NOMO-1 treated with DMSO at 0.1 percent for 48 hours (cell line): ENCODE results near the gene IL22RA2.
"Not testable (repeated sequence)": the region's sequence is repeated elsewhere in the genome, so short reads cannot be mapped to it uniquely, and the experiment has no call there.

ENCODE experiments used
- DNase-seq: peaks from one replicate; lab custom pipeline; 2025; ENCODE audit not compliant: unreplicated experiment; lab: John Stamatoyannopoulos, UW

The IL22RA2 gene, protein sequence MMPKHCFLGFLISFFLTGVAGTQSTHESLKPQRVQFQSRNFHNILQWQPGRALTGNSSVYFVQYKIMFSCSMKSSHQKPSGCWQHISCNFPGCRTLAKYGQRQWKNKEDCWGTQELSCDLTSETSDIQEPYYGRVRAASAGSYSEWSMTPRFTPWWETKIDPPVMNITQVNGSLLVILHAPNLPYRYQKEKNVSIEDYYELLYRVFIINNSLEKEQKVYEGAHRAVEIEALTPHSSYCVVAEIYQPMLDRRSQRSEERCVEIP

DNA sequence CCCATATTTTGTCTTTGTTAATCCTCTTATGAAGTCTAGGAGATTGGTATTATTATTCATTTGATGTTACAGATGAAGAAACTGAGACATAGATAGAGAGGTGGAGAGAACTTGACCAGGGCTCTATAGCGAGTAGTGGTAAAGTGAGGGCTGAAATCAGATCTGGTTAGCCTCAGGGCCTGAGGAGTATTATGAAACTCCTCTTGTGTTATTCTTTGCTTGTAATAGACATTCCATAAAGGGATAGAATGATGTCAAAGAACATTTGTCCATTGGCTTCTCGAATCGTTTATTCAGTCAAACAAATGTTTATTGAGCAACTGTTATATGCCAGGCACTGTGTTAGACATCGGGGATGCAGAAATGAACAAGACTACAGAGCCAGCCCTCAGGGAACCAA lies at the start of gene IL22RA2:
Gene IL22RA2, minus strand, starts transcription at position 144 of the 400 bp plus-strand sequence. CDS start 11,895 bp downstream, outside the sequence.
- no peak for DNase-seq

DNA sequence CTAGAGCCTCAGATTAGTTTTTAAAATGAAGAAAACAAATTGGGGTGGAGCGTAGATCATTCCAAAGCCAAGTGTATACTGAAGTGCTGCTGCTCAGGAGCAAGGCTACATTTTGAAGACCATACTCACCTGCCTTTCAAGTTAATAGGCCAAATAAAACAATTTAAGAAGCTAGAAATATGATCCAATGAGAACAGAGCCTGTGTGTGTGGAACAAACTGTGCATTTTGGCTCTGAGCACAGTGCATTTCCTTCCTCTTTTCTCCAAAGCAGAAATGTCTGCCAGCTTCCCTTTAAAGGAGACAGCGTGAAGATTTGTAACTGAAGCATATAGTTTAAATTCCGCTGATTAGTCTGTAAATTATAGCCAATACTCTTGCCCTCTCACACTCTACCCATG lies 48.9 kb upstream of the IL22RA2 start:
- DNase-seq: peak; percentile 92

DNA sequence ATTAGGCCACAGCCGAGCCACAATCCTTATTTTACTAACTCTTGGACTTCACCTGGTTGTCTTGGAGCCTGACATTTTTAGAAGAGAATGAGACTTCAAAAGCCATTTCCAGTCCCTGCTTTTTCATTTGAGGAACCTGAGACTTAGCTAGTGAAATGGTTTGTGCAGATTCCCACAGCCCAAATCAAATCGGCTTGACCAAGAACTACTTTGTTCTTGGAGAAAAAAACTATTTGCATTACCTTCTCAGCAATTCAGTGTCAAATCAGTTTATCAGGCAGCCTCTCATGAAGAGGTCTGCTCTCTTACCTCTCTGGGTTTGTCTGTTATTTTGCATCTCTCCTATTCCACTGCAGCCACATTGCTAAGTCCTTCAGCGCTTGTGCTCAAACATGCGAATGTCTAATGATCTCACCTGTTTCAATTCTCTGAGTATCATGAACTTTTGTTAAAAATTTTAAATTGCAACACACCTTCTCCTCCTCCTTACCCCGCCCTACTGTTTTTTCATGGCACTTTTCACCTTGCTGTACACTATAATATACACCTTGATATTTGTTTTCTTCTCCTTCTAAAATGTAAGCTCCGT lies 46.3 kb upstream of the IL22RA2 start:
- no peak for DNase-seq

DNA sequence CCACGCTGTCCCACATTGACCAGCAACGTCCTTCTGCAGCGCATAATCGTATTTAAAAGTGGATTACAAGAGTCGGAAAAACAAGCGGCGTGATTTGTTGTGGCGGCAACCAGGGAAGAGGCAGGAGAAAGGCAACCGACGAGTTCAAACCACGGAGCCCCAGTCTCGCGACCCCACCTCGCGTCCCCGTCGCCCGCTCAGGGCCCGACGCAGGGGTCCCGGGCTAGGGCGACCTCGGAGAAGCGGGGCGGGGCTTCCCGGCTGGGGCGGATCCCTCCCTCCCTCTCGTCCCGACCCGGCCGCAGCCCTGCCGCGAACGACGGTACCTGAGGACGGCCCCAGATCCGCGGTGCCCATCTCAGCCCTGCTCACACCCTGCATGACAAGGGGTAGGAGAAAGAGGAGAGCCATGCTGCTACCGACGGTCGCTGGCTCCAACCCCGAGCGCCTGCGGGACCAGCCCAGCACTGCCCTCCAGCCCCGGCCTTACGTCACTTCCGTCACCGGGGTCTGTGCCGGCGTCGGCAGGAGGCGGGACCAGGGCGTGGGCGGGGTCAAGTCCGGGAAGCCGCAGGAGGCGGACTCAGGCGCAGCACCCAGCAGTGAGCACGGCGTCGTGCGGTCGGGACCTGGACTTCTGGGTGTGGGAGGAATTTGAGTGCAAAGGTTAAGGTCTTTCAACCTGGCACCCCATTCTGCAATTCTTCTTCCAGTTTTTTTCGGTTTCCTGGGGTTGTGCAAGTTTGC lies 45.6 kb upstream of the IL22RA2 start, which contains the start of gene IFNGR1:
Gene IFNGR1, minus strand, starts transcription at position 469 of the 747 bp plus-strand sequence. Its CDS starts 58 bp downstream, at position 411.
- peak; percentile 91 for DNase-seq

DNA sequence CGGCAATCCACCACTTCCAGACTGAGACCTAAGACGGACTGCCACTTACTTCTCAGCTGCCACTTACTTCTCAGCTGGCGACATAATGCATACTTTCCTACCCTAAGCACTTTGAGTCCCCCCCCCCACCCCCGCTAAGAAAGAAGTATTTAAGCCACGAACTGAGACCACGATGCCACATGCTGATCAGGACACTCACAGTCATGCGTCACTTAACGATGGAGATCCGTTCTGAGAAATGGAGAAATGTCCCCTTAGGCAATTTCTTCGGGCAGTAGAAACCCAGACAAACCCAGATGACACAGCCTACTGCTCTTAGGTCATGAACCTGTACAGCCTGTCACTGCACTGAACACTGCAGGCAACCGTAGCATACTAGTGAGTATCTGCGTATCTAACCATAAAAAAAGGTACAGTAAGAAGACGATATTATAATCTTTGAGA lies 45.1 kb upstream of the IL22RA2 start:
- peak; percentile 92 for DNase-seq

DNA sequence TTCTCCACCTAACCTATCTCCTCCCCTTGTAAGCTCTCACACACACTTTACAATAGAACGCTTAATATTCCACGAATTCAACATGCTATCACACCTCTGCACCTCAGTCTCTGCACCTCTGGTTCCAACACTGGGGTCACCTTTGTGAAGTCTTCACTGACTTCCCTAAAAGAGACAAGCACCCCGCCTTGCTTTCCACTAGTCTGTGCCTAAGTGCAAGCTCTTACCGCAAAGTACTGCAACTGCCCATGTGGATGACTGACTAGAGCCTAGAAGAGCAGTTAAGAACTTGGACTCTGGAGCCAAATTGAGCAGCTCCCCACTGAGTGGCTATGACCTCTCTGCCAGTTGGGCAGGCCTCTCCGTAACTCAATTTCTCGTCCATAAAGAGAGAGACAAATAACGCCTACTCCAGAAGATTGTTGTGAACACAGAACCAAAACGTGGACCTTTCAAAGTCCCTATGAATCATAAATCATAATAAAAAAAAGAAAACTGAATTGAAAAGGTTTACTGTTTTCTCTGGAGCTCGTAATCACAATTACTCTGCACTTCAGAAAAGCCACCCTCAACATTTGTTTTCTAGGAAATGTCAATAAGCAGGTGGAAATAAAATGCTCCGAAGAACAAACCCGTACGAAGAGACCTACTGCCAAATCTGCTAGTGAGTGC lies 44.5 kb upstream of the IL22RA2 start:
- peak; percentile 91 for DNase-seq

DNA sequence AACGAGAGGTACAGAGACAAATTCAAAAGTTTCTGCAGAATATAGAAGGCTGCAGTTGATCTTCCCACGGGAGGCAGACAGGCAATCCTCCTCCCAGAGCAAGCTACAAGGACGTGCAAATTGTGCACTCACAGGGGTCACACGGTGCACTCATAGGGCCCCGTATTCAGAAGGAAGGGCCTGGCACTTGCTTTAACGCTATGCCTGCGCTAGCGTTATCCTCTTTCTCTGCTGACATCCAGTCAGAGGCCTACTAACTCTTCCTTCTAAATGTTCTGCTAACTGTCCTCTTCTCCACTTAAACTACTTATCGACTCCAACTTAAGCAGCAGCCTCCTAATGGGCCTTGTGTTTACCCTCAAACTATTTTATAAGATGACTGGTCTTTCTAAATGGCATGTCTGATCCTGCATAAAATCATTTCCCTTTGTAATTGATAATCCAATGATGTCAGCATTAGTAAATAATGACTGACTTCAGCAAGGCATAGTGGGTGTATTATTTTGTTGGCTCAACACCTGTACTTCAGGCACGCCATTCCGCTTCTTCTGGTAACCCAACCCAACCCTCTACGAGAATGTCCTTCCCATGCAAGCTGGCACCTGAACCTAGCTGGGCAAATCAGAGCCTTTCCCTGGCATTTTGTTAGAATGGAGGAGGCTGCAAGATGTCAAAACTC lies 43.6 kb upstream of the IL22RA2 start:
- no peak for DNase-seq

DNA sequence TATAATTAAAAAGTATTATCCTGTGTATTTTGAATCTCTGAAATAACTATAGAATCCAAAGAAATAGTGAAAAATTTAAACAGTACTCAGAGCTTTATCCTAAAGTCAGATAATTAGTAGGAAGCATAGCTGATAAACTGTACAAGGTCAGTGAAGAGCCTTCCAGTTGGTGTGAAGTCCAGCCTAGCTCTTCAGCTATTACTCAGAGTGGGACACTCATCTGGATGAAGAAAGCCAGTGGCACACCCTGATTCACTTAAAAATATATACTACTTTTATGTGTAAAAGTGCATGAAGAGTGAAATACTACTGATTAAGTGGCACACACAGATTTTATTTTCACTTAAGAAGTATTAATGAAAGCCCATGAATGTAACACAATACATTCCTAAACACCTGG lies 42.7 kb upstream of the IL22RA2 start:
- no peak for DNase-seq

DNA sequence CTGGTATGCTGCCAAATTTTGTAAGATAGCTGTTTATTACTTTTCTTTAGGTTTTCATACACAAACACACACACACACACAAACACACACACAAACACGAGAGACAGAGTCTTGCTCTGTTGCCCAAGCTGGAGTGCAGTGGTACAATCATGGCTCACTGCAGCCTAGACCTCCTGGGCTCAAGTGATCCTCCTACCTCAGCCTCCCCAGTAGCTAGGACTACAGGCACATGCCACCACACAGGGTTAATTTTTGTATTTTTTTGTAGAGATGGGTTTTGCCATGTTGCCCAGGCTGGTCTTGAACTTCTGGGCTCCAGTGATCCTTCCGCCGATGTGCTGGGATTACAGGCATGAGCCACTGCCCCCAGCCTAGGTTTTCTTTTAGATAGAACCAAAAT lies 42.2 kb upstream of the IL22RA2 start:
- not testable (repeated sequence) for DNase-seq

DNA sequence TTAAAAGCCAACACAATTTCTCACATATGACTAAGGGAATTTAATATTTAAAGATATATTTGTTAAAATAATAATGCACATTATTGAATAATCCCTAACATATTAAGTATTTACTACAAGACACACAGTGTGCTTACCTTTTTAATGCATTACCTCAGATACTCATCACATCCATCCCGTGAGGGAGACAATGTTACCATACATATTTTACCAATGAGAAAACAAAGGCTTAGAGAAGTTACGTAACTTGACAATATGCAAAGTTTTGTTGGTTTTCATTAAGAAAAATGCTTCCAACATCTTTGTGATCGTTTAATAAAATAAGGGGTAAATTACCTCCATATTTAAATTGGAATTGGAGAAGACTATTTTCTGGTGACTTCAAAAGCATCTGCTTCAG lies 41.5 kb upstream of the IL22RA2 start:
- no peak for DNase-seq

DNA sequence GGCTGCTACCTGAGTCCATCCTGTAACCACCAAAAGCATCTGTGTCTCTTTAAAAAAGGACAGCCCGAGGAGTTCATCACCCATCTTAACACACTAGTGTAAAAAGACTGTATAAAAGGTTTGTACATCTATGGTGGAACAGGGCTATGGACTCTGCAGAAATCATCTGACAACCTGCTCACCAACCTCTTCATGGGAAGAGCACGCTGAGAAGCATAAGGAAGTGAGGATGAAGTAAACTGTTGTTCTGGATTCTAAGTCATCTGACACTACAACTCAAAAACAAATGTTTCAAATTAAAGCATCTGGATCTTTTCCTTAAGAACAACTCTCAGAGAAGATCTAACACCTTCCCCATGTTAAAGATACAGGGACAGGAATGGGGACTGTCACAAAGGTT lies 40.4 kb upstream of the IL22RA2 start:
- DNase-seq: no peak

DNA sequence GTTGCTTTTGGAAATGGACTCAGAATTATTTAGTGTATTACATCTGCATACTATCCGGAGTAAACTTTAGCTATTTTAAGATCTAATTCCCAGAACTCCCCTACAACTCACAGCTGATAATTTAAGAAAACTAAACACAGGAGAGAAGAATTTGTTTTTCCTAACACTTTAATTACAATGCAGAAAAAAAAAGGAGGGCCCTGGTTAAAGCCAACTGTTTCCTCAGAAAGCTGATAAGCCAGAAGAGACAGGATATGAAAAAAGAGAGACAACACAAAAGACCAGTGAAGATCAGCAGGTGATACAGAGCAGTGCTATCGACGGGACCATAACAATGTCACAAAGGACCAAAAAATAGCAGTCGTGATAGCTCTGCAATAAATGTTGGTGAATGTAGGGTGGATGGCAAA lies 39.9 kb upstream of the IL22RA2 start:
- DNase-seq: no peak

DNA sequence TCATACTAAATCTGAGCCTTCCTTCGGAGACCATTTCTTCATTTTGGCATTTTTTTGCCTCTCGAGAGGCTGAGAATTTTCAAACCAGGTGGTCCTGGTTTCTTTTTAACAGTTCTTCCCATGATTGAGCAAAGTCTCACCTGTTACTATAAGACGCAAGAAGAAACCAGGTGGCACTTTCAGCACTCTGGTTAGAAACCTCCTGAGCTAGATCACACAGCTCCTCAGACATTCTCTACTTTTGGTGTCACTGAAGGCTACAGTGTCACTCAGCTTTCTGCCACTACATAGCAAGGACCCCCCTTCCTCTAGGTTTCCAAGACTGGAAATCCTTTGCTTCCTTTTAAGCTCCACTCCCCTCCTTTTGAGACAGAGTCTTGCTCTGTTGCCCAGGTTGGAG lies 38.5 kb upstream of the IL22RA2 start:
- no peak for DNase-seq

DNA sequence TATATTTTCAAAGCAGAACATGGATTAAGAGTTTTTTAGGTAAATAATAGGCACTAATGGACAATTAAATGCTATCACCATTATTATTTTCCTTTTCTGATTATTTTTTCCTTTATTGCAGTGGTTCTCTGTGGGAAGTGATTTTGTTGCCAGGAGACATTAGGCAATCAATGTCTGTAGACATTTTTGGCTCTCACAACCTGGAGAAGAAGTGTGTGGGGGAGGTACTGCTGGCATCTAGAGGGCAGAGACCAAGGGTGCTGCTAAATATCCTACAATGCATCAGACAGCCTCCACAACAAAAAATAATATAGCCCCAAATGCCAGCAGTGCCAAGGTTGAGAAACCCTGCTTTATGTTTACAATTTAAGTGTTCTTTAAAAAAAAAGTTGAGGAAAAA lies 37.5 kb upstream of the IL22RA2 start:
- no peak for DNase-seq

DNA sequence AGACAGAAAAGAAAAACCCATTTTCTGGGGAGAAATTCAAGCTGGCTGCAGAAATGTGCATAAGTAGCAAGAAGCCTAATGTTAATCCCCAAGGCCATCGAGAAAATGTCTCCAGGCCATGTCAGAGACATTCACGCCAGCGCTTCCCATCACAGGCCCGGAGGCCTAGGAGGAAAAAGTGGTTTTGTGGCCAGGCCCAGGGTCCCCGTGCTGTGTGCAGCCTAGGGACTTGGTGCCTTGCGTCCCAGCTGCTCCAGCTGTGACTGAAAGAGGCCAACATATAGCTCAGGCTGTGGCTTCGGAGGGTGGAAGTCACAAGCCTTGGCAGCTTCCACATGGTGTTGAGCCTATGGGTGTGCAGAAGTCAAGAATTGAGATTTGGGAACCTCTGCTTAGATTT lies 34.8 kb upstream of the IL22RA2 start:
- DNase-seq: no peak

DNA sequence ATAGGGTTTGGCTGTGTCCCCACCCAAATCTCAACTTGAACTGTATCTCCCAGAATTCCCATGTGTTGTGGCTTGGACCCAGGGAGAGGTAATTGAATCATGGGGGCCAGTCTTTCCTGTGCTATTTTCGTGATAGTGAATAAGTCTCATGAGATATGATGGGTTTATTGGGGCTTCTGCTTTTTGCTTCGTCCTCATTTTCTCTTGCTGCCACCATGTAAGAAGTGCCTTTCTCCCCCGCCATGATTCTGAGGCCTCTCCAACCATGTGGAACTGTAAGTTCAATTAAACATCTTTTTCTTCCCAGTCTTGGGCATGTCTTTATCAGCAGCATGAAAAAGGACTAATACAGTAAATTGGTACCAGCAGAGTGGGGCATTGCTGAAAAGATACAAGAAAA lies 34.0 kb upstream of the IL22RA2 start:
- not testable (repeated sequence) for DNase-seq

DNA sequence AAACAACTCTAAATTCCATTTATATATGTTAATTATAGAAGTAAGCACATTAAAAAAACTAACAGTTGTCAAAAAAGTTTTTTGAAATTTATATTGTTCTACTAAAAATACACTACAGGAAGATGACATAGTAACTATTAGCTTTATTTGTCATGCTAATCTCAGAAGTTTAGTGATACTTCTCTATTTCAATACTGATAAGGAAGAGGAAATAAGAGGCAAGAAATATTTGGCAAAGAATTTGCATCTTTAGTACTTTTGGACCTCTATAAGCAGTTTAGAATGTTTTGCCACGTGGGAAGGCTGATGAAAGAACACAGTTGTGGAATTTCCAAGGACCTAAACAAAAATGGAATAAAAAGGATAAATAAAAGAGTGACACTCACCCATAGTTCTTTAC lies 33.1 kb upstream of the IL22RA2 start:
- no peak for DNase-seq

DNA sequence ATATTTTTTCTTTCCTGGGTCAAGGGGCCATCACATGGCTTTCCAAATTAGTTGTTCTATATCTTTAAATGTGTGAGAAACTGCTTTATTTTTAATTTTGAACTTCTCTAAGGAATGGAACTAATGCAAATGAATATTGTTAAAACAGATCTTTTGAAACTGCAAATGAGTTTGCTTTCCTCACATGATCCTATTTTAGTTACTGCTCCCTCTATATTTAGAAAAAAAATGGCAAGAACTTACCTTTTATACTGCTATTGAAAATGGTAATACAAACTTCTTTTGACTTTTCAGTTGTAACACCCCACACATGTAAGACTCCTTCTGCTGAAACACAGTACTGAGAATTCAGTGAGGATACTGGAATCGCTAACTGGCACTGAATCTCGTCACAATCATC lies 29.8 kb upstream of the IL22RA2 start:
- no peak for DNase-seq

DNA sequence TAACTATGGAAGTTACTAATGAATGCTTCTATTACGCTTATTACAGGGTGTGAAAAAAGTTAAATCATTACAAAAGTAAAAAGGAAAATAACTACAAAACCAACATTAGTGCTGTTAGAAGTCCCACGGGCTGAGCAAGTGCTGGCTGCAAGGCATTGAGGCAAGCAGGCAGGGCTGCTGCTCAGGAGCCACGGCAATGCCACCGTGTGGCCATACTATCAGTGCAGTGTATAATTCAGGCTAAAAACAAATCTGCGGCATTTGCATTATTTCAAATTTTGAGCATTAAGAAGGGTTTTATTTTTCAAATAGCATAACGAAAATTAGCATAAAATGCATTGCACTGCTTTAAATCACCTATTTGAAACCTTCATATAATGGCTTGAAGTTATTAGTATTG lies 28.6 kb upstream of the IL22RA2 start:
- DNase-seq: peak; percentile 18

DNA sequence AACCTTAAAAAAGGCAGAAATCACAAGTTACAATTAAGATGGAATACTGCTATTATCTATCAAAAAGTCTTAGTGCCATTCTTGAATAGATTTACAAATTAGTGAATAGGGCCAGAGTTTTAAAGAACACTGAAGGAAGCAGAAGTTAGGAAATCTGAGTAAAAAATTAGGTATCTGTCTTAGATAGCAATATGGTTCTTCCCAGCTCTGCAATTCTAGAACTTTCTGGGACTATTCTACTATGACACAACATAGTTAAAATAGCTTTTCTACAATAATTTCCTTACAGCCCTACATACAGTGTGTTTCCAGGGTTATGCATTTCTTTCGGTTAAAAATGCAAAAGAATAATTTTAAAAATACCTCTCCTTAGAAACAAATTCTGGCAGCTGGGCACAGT lies 27.6 kb upstream of the IL22RA2 start:
- no peak for DNase-seq

DNA sequence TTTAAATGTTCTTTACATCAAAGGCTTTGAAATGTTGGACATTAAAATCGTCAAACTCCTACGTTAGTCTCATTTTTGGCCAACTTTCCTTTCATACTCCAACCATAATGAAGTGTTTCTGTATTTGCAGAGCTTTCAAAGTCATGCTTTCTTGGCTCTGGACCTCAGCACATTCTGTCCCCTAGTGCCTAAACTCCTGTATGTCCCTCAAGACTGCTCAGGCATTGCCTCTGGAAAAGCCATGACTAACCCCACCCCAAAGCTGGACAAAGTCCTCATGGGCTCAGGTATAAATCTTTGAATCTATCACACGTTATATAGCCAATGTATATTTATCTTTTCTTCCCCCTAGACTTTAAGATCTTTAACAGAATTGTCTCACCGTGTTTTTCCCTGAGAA lies 26.8 kb upstream of the IL22RA2 start:
- DNase-seq: no peak
